Activated naive CD8-positive, alpha-beta T cell treated with anti-CD3 and anti-CD28 coated beads, Interleukin-2, amount 50 U/mL, for 24 hours (primary cell): Measurements from ENCODE around the gene ARHGAP26.
A peak's percentile ranks its signal among the peaks of the same experiment; 100 is the strongest.

Source experiments
- ATAC-seq: fragments of 150-1000 bp; cut with Tn5 transposase; one replicate; pipeline ENCODE4 v1.10.0; 2021
- DNase-seq: peaks from one replicate; pipeline ENCODE4 v3.0.0; 2021
- H3K27ac Mint-ChIP-seq: one replicate; pipeline ENCODE4 v1.8.0; 2021; ENCODE audit warnings: mild to moderate bottlenecking, mixed read lengths
- H3K27me3 Mint-ChIP-seq: one replicate; pipeline ENCODE4 v1.8.0; 2021; ENCODE audit warnings: mixed read lengths
- H3K36me3 Mint-ChIP-seq: one replicate; pipeline ENCODE4 v1.8.0; 2021; ENCODE audit warnings: low read depth, mixed read lengths
- H3K4me1 Mint-ChIP-seq: one replicate; pipeline ENCODE4 v1.8.0; 2021; ENCODE audit warnings: mixed read lengths
- H3K4me3 Mint-ChIP-seq: one replicate; pipeline ENCODE4 v1.8.0; 2021; ENCODE audit warnings: mild to moderate bottlenecking, moderate library complexity, mixed read lengths
- H3K9me3 Mint-ChIP-seq: one replicate; pipeline ENCODE4 v1.8.0; 2021; ENCODE audit warnings: mixed read lengths

ARHGAP26 gene

GRCh38 chr5:142833517-142834449, 63.6 kb downstream of the ARHGAP26 start:
- H3K36me3 Mint-ChIP-seq: peaks cover 5% of the 10 kb centered on the region
- no peaks in the 10 kb centered on the region for H3K27me3 Mint-ChIP-seq
- H3K4me1 Mint-ChIP-seq: peaks cover 51% of the 10 kb centered on the region

GRCh38 chr5:142834504-142834903, 64.3 kb downstream of the ARHGAP26 start:
- peaks cover 5% of the 10 kb centered on the region for H3K36me3 Mint-ChIP-seq
- H3K4me3 Mint-ChIP-seq: no peak overlapping the region
- H3K4me1 Mint-ChIP-seq: peaks cover 44% of the 10 kb centered on the region
- ATAC-seq: no peak
- no peaks in the 10 kb centered on the region for H3K27me3 Mint-ChIP-seq
- no peak overlapping the region for H3K27ac Mint-ChIP-seq
- H3K9me3 Mint-ChIP-seq: no peaks in the 10 kb centered on the region
- DNase-seq: no peak

More at GRCh38 chr5:142833517-142834449, 63.6 kb downstream of the ARHGAP26 start:
- no peak overlapping the region for H3K27ac Mint-ChIP-seq
- H3K4me3 Mint-ChIP-seq: no peak overlapping the region
- no peak for ATAC-seq
- DNase-seq: no peak
- H3K9me3 Mint-ChIP-seq: no peaks in the 10 kb centered on the region

GRCh38 chr5:142835540-142835939, 65.4 kb downstream of the ARHGAP26 start:
- Mint-ChIP-seq H3K4me3 (no peak overlapping the region), H3K4me1 (peaks cover 34% of the 10 kb centered on the region), H3K27me3 (no peaks in the 10 kb centered on the region), H3K27ac (no peak overlapping the region), H3K36me3 (peaks cover 5% of the 10 kb centered on the region), H3K9me3 (no peaks in the 10 kb centered on the region)
- no peak for ATAC-seq
- no peak for DNase-seq

- Mint-ChIP-seq H3K4me1 (peaks cover 31% of the 10 kb centered on the region), H3K9me3 (no peaks in the 10 kb centered on the region), H3K4me3 (no peak overlapping the region), H3K27me3 (no peaks in the 10 kb centered on the region), H3K27ac (no peak overlapping the region), H3K36me3 (peaks cover 5% of the 10 kb centered on the region)
- ATAC-seq: peak; percentile 36
- DNase-seq: no peak
Observed at GRCh38 chr5:142836048-142836447, 65.9 kb downstream of the ARHGAP26 start.

GRCh38 chr5:142837081-142837725, 67.0 kb downstream of the ARHGAP26 start:
- ATAC-seq: no peak
- Mint-ChIP-seq H3K4me3 (no peak overlapping the region), H3K27me3 (no peaks in the 10 kb centered on the region), H3K9me3 (no peaks in the 10 kb centered on the region), H3K4me1 (peaks cover 23% of the 10 kb centered on the region), H3K27ac (no peak overlapping the region), H3K36me3 (peaks cover 4% of the 10 kb centered on the region)
- no peak for DNase-seq

GRCh38 chr5:142838845-142839244, 68.7 kb downstream of the ARHGAP26 start:
- H3K27ac Mint-ChIP-seq: no peak overlapping the region
- H3K27me3 Mint-ChIP-seq: no peaks in the 10 kb centered on the region
- no peak for ATAC-seq
- no peak for DNase-seq
- peaks cover 21% of the 10 kb centered on the region for H3K4me1 Mint-ChIP-seq
- H3K36me3 Mint-ChIP-seq: peaks cover 2% of the 10 kb centered on the region
- H3K4me3 Mint-ChIP-seq: no peak overlapping the region
- no peaks in the 10 kb centered on the region for H3K9me3 Mint-ChIP-seq

GRCh38 chr5:142839711-142840346, 69.7 kb downstream of the ARHGAP26 start:
- ATAC-seq: no peak
- no peak for DNase-seq
- H3K9me3 Mint-ChIP-seq: no peaks in the 10 kb centered on the region
- H3K27ac Mint-ChIP-seq: no peak overlapping the region
- no peaks in the 10 kb centered on the region for H3K36me3 Mint-ChIP-seq
- no peak overlapping the region for H3K4me3 Mint-ChIP-seq
- H3K4me1 Mint-ChIP-seq: peaks cover 25% of the 10 kb centered on the region
- no peaks in the 10 kb centered on the region for H3K27me3 Mint-ChIP-seq

GRCh38 chr5:142840575-142840974, 70.4 kb downstream of the ARHGAP26 start:
- H3K27me3 Mint-ChIP-seq: no peaks in the 10 kb centered on the region
- H3K27ac Mint-ChIP-seq: no peak overlapping the region
- ATAC-seq (no peak), DNase-seq (no peak)
- H3K4me3 Mint-ChIP-seq: no peak overlapping the region
- H3K9me3 Mint-ChIP-seq: no peaks in the 10 kb centered on the region
- H3K4me1 Mint-ChIP-seq: peaks cover 30% of the 10 kb centered on the region
- H3K36me3 Mint-ChIP-seq: no peaks in the 10 kb centered on the region

GRCh38 chr5:142841511-142842265, 71.5 kb downstream of the ARHGAP26 start:
- Mint-ChIP-seq H3K27ac (no peak overlapping the region), H3K36me3 (no peaks in the 10 kb centered on the region), H3K9me3 (no peaks in the 10 kb centered on the region), H3K4me3 (no peak overlapping the region), H3K27me3 (no peaks in the 10 kb centered on the region), H3K4me1 (peaks cover 31% of the 10 kb centered on the region)
- no peak for ATAC-seq
- DNase-seq: no peak

- no peak for DNase-seq
- Mint-ChIP-seq H3K36me3 (no peaks in the 10 kb centered on the region), H3K4me1 (peaks cover 36% of the 10 kb centered on the region), H3K4me3 (no peak overlapping the region), H3K9me3 (no peaks in the 10 kb centered on the region), H3K27me3 (no peaks in the 10 kb centered on the region), H3K27ac (no peak overlapping the region)
- ATAC-seq: no peak
Observed at GRCh38 chr5:142842994-142843905, 73.1 kb downstream of the ARHGAP26 start.

- Mint-ChIP-seq H3K9me3 (no peaks in the 10 kb centered on the region), H3K4me1 (peaks cover 36% of the 10 kb centered on the region), H3K27me3 (no peaks in the 10 kb centered on the region)
Observed at GRCh38 chr5:142844866-142845265, 74.7 kb downstream of the ARHGAP26 start.

GRCh38 chr5:142845402-142845921, 75.3 kb downstream of the ARHGAP26 start:
- no peaks in the 10 kb centered on the region for H3K27me3 Mint-ChIP-seq
- H3K4me3 Mint-ChIP-seq: no peak overlapping the region
- H3K9me3 Mint-ChIP-seq: no peaks in the 10 kb centered on the region
- no peaks in the 10 kb centered on the region for H3K36me3 Mint-ChIP-seq
- H3K27ac Mint-ChIP-seq: peak overlapping the region; percentile 71
- H3K4me1 Mint-ChIP-seq: peaks cover 36% of the 10 kb centered on the region
- ATAC-seq (peak; percentile 59), DNase-seq (no peak)

More at GRCh38 chr5:142844866-142845265, 74.7 kb downstream of the ARHGAP26 start:
- Mint-ChIP-seq H3K4me3 (no peak overlapping the region), H3K36me3 (no peaks in the 10 kb centered on the region), H3K27ac (peak overlapping the region; percentile 71)
- no peak for ATAC-seq
- DNase-seq: no peak

GRCh38 chr5:142845954-142846398, 75.8 kb downstream of the ARHGAP26 start:
- Mint-ChIP-seq H3K4me1 (peaks cover 34% of the 10 kb centered on the region), H3K4me3 (no peak overlapping the region), H3K27me3 (no peaks in the 10 kb centered on the region), H3K9me3 (no peaks in the 10 kb centered on the region), H3K36me3 (no peaks in the 10 kb centered on the region), H3K27ac (peak overlapping the region; percentile 71)
- ATAC-seq: peak; percentile 31
- no peak for DNase-seq
